B cell (primary cell): ENCODE measurements around the gene SMIM17. TPM values are rescaled to one million over a fixed set of nuclear protein-coding genes. Genes with fewer than 3 reads are reported as not detected.

Source experiments
- ATAC-seq: fragments of 200-7000 bp; cut with Tn5 transposase; one replicate; pipeline ENCODE4 v1.10.0; 2021; ENCODE audit warnings: low read depth, mild to moderate bottlenecking, moderate number of reproducible peaks, moderate library complexity
- CTCF ChIA-PET: fragments of 350-600 bp; sonication (Branson Sonifier 250); formaldehyde crosslinking; loops from one replicate; lab custom pipeline; 2021; ENCODE audit warnings: antibody characterized with exemption, inconsistent platforms; lab: Charles Lee
- POLR2A ChIA-PET: fragments of 350-600 bp; sonication (Branson Sonifier 250); formaldehyde crosslinking; loops from one replicate; lab custom pipeline; 2021; ENCODE audit warnings: antibody characterized with exemption; lab: Charles Lee
- DNase-seq: peaks from one replicate; pipeline ENCODE4 v3.0.0; 2013
- H2AFZ ChIP-seq: 2 replicates; pipeline ENCODE4 v1.6.1; 2012; ENCODE audit warnings: mild to moderate bottlenecking, low read depth, low read length; ENCODE audit not compliant: insufficient read depth, poor library complexity, severe bottlenecking
- H3K27ac ChIP-seq, 2 donors: 1 replicate in 1 of 2; 2 replicates in 1 of 2; pipeline ENCODE4 v1.5.1; 2012 to 2013; ENCODE audit warnings: low read length in 2 of 2, mild to moderate bottlenecking in 2 of 2, moderate library complexity in 1 of 2
- H3K27me3 ChIP-seq, 4 experiments: fragments of 200-600 bp in 1 of 4; sonication (generic) in 1 of 4; replicated peaks in 1 of 4; 1 replicate in 2 of 4; 2 replicates in 2 of 4; pipeline versions ENCODE4 v1.6.1 to v1.7.0; 2013 to 2016; ENCODE audit warnings: low read length in 3 of 4, mild to moderate bottlenecking in 2 of 4, mixed read lengths in 1 of 4, moderate library complexity in 1 of 4; ENCODE audit not compliant: insufficient read depth in 4 of 4, control insufficient read depth in 3 of 4; ENCODE audit errors: control extremely low read depth in 1 of 4
- H3K36me3 ChIP-seq, 2 experiments: replicated peaks in 1 of 2; 1 replicate in 1 of 2; 2 replicates in 1 of 2; pipeline versions ENCODE4 v1.6.1 to v1.7.1; 2013; ENCODE audit warnings: low read length in 1 of 2; ENCODE audit not compliant: insufficient read depth in 2 of 2, control insufficient read depth in 1 of 2; ENCODE audit errors: control extremely low read depth in 1 of 2, extremely low read depth in 1 of 2
- H3K4me1 ChIP-seq, 2 donors: fragments of 200-600 bp in 1 of 2; sonication (generic) in 1 of 2; 1 replicate in 1 of 2; 2 replicates in 1 of 2; pipeline versions ENCODE4 v1.5.1 to v1.6.1; 2013 to 2017; ENCODE audit warnings: low read length in 2 of 2; ENCODE audit not compliant: control insufficient read depth in 2 of 2, insufficient read depth in 2 of 2
- H3K4me2 ChIP-seq: replicated peaks from 2 replicates; pipeline ENCODE3; 2012; ENCODE audit warnings: mild to moderate bottlenecking, low read depth, low read length; ENCODE audit not compliant: poor library complexity, severe bottlenecking
- H3K4me3 ChIP-seq, 5 experiments: fragments of 200-600 bp in 1 of 5; sonication (generic) in 1 of 5; 1 replicate in 3 of 5; 2 replicates in 2 of 5; pipeline versions ENCODE4 v1.5.1 to v1.7.0; 2011 to 2016; ENCODE audit warnings: low read length in 4 of 5, mild to moderate bottlenecking in 4 of 5, low read depth in 2 of 5, control low read depth in 1 of 5, moderate library complexity in 1 of 5; ENCODE audit not compliant: insufficient read depth in 1 of 5; ENCODE audit errors: control extremely low read depth in 1 of 5, extremely low read depth in 1 of 5
- H3K79me2 ChIP-seq: fragments of 200-600 bp; sonication (generic); one replicate; pipeline ENCODE4 v1.6.0; 2016; ENCODE audit warnings: low read length; ENCODE audit not compliant: control insufficient read depth, insufficient read depth
- H3K9ac ChIP-seq: fragments of 200-600 bp; sonication (generic); 2 replicates; pipeline ENCODE4 v1.6.1; 2017; ENCODE audit warnings: mild to moderate bottlenecking, low read length, moderate library complexity
- H3K9me3 ChIP-seq, 3 donors: one replicate each; pipeline versions ENCODE4 v1.6.1 to v1.7.1; 2013; ENCODE audit warnings: low read length in 2 of 3; ENCODE audit not compliant: control insufficient read depth in 2 of 3, insufficient read depth in 1 of 3; ENCODE audit errors: control extremely low read depth in 1 of 3
- H4K20me1 ChIP-seq: 2 replicates; pipeline ENCODE4 v1.6.0; 2012; ENCODE audit warnings: mild to moderate bottlenecking, low read length; ENCODE audit not compliant: insufficient read depth, control insufficient read depth, poor library complexity, severe bottlenecking
- H3K27ac Mint-ChIP-seq: one replicate; pipeline ENCODE4 v1.8.0; 2021; ENCODE audit warnings: mixed read lengths
- H3K27me3 Mint-ChIP-seq: one replicate; pipeline ENCODE4 v1.8.0; 2021; ENCODE audit warnings: mixed read lengths
- H3K4me1 Mint-ChIP-seq: one replicate; pipeline ENCODE4 v1.8.0; 2021; ENCODE audit warnings: mixed read lengths
- H3K4me3 Mint-ChIP-seq: one replicate; pipeline ENCODE4 v1.8.0; 2021; ENCODE audit warnings: mixed read lengths
- H3K9me3 Mint-ChIP-seq: one replicate; pipeline ENCODE4 v1.8.0; 2022; ENCODE audit warnings: mixed read lengths; ENCODE audit not compliant: insufficient read depth
- EZH2 ChIP-seq: IDR thresholded peaks from 2 replicates; pipeline ENCODE4 v1.6.1; 2012; ENCODE audit warnings: borderline replicate concordance, low read depth, mild to moderate bottlenecking, moderate library complexity, low read length; ENCODE audit not compliant: insufficient read depth, poor library complexity, severe bottlenecking
- WGBS: methylation state at CpG from one replicate; pipeline ENCODE4 v1.1.5; 2013; ENCODE audit warnings: missing lambda C conversion rate; ENCODE audit not compliant: insufficient coverage; 5-methylcytosine and 5-hydroxymethylcytosine counted together
- intact Hi-C: fragments of 100-400 bp; cut with micrococcal nuclease; formaldehyde crosslinking; loops from one replicate; pipeline ENCODE4 v1.10.0; 2022
- polyA plus RNA-seq: library from polyadenylated mRNA; depleted of rRNA; stranded (reverse); fragments of >200 nt; gene quantifications from 2 replicates; pipeline ENCODE4 v1.2.3, GENCODE V29; 2012
- total RNA-seq, 2 donors: library from RNA; stranded (reverse); fragments of 120-200 nt in 1 of 2; gene quantifications; 1 replicate in 1 of 2; 2 replicates in 1 of 2; pipeline versions ENCODE4 v1.2.3 to v1.2.4, GENCODE V29; 2013 to 2022
- TF ChIP-seq, protein P1 (sequence below): fragments of 200-600 bp; IDR thresholded peaks from one replicate; pipeline ENCODE4 v1.8.0; 2022; ENCODE audit warnings: antibody characterized with exemption, mild to moderate bottlenecking

SMIM17 gene
- total and polyA plus RNA-seq, 2 donors (not counting 1 experiment from before 2014, with no cell fraction given), result not detected

DNA sequence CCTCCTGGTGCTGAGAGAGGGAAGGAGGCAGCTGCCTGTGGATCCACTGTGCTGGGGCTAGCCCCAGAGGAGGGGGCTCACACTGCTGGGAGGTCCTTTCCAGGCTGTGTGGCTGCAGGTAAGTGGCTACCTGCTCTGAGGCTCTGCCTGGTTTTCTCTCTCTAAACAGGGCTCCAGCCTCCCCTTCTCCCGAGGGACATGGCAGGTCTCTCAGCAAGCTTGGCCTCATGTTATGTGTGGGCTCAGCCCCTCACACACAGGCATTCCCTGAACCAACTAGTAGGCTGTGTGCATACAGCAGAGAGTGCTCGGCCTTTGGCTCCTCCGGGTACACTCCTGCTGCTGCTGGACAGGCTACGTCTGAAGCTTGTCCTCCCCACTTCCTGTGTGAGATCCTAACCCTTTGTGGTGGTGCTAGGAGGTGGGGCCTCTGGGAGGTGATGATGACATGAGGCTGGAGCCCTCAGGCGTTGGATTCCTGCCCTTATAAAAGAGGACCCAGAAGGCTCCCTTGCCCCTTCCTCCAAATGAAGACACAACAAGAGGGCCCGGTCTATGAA is 24.4 kb downstream of the SMIM17 start:
- H3K9me3 ChIP-seq, result peaks cover 0 to 83% (median 0%) of the 10 kb centered on the region in 3 donors
- H3K4me2 ChIP-seq, result no peak overlapping the region
- H4K20me1 ChIP-seq, result no peaks in the 10 kb centered on the region
- CTCF ChIA-PET, result no interaction called here
- H3K4me1 ChIP-seq, result peaks cover 9 to 18% of the 10 kb centered on the region in 2 donors
- no peak overlapping the region for H3K4me3 Mint-ChIP-seq
- no peak overlapping the region for H3K27ac ChIP-seq
- no peak overlapping the region for H2AFZ ChIP-seq
- peaks cover 14% of the 10 kb centered on the region for H3K79me2 ChIP-seq
- no peaks in the 10 kb centered on the region for H3K27me3 Mint-ChIP-seq
- 74% methylated on average over 4 of the region's 6 CpGs for WGBS
- ATAC-seq (no peak), DNase-seq (no peak)
- H3K9me3 Mint-ChIP-seq, result no peaks in the 10 kb centered on the region
- TF ChIP-seq, protein P1, sequence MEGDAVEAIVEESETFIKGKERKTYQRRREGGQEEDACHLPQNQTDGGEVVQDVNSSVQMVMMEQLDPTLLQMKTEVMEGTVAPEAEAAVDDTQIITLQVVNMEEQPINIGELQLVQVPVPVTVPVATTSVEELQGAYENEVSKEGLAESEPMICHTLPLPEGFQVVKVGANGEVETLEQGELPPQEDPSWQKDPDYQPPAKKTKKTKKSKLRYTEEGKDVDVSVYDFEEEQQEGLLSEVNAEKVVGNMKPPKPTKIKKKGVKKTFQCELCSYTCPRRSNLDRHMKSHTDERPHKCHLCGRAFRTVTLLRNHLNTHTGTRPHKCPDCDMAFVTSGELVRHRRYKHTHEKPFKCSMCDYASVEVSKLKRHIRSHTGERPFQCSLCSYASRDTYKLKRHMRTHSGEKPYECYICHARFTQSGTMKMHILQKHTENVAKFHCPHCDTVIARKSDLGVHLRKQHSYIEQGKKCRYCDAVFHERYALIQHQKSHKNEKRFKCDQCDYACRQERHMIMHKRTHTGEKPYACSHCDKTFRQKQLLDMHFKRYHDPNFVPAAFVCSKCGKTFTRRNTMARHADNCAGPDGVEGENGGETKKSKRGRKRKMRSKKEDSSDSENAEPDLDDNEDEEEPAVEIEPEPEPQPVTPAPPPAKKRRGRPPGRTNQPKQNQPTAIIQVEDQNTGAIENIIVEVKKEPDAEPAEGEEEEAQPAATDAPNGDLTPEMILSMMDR, result no peak
- TF ChIP-seq EZH2, result no peak
- peaks cover 14% of the 10 kb centered on the region for H3K4me1 Mint-ChIP-seq
- H3K27ac Mint-ChIP-seq, result no peak overlapping the region
- no peaks in the 10 kb centered on the region for H3K36me3 ChIP-seq
- POLR2A ChIA-PET, result no interaction called here
- no peaks in the 10 kb centered on the region for H3K27me3 ChIP-seq
- H3K9ac ChIP-seq, result no peak overlapping the region
- intact Hi-C loops, result no loop called here
- no peak overlapping the region for H3K4me3 ChIP-seq

GRCh38 chr19:56668676-56669075 is 25.7 kb downstream of the SMIM17 start:
- Mint-ChIP-seq H3K9me3 (no peaks in the 10 kb centered on the region), H3K4me3 (no peak overlapping the region), H3K4me1 (peaks cover 14% of the 10 kb centered on the region), H3K27ac (no peak overlapping the region), H3K27me3 (no peaks in the 10 kb centered on the region)
- Histone ChIP-seq H3K9me3 (peaks cover 0 to 74% (median 0%) of the 10 kb centered on the region in 3 donors), H3K4me1 (peaks cover 9 to 18% of the 10 kb centered on the region in 2 donors), H3K27ac (no peak overlapping the region), H3K79me2 (peaks cover 14% of the 10 kb centered on the region), H3K4me3 (no peak overlapping the region), H4K20me1 (no peaks in the 10 kb centered on the region), H2AFZ (no peak overlapping the region), H3K27me3 (no peaks in the 10 kb centered on the region), H3K9ac (no peak overlapping the region), H3K36me3 (no peaks in the 10 kb centered on the region), H3K4me2 (no peak overlapping the region)
- CTCF ChIA-PET, result interaction anchor here (0.7 kb wide), 1 partner anchor 124 kb away, joined by 5 read pairs; no protein-coding TSS in a partner anchor
- DNase-seq (no peak), ATAC-seq (no peak)
- intact Hi-C loops, result no loop called here
- 94% methylated on average over 9 of the region's 9 CpGs for WGBS
- no peak for TF ChIP-seq EZH2
- TF ChIP-seq, protein P1, result no peak
- POLR2A ChIA-PET, result no interaction called here
